ENCODE measurements around the gene ABCA12. TPM values are rescaled to one million over a fixed set of nuclear protein-coding genes. Genes with fewer than 3 reads are reported as not detected.

Gene ABCA12
- total RNA-seq, 2 donors from 2014 or later, result not detected

- Mint-ChIP-seq H3K4me1 (no peaks in the 10 kb centered on the region), H3K4me3 (no peak overlapping the region), H3K27me3 (no peaks in the 10 kb centered on the region), H3K36me3 (ENCODE audit: low read depth) (no peaks in the 10 kb centered on the region), H3K9me3 (no peaks in the 10 kb centered on the region), H3K27ac (no peak overlapping the region)
- ATAC-seq (replicated peaks), result no peak
Measured at GRCh38 chr2:215036314-215036713, 102.1 kb downstream of the ABCA12 start.

DNA sequence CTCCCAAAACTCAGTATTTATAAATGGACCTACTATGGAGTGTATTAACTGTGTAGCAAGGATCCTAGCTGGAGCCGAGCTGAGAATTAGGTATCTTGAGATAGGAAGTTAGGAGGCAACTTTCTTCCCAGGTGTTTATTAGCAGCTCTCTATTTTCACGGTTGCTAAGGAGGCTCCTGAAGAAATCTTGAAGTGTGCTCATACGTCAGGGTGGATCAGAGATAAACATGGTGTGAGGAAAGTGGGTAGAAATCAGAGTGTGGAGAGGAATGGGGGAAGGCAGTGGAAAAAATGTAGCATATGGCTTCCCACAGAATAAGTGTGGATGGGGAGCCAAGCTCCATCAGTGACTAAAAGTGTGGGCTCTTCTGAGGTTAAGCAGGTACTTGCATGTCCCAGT lies 104.3 kb downstream of the ABCA12 start:
- Mint-ChIP-seq H3K27ac (no peak overlapping the region), H3K36me3 (ENCODE audit: low read depth) (no peaks in the 10 kb centered on the region), H3K9me3 (no peaks in the 10 kb centered on the region), H3K4me3 (no peak overlapping the region), H3K27me3 (no peaks in the 10 kb centered on the region), H3K4me1 (no peaks in the 10 kb centered on the region)
- ATAC-seq (replicated peaks), result no peak

DNA sequence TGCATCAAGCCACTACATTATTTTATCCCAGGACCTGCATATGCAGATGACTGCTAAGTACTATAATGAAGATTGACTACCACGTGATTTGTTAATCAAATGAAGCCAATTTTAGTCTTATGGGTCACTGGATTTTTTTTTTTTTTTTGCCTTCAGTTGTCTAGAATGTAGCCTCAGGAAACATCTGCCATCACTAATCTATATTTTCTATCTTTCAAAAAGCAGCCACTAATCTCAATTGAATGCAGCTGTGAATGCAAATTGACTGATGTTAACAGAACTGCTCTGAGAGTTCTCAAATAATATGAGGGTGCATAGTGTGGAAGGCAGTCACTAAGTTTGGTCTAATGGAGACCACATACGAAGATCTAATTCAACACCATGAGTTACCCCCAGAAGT lies 106.3 kb downstream of the ABCA12 start:
- ATAC-seq (replicated peaks), result no peak
- no peak overlapping the region for H3K4me3 Mint-ChIP-seq

DNA sequence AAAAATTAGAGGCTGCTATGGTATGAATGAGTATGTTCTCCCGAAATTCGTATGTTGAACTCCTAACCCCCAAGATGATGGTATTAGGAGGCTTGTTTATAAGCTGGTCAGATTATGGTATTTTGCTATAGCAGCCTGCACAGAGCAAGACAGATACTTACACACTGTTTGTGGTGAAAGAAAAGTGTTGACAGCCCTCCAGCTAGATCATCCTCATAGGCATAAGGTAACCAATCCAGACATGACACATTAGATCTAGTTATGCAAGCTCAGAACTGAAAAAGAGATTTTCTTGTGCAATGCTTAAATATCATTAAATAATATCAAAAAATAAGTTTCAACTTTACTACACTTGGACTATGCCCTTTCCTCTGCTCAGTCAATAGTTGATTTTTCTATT lies 107.1 kb downstream of the ABCA12 start:
- Mint-ChIP-seq H3K27me3 (no peaks in the 10 kb centered on the region), H3K36me3 (ENCODE audit: low read depth) (no peaks in the 10 kb centered on the region), H3K4me3 (no peak overlapping the region), H3K9me3 (no peaks in the 10 kb centered on the region), H3K27ac (no peak overlapping the region), H3K4me1 (no peaks in the 10 kb centered on the region)
- no peak for ATAC-seq (replicated peaks)

More for the DNA sequence above, 106.3 kb downstream of the ABCA12 start:
- Mint-ChIP-seq H3K27ac (no peak overlapping the region), H3K9me3 (no peaks in the 10 kb centered on the region), H3K36me3 (ENCODE audit: low read depth) (no peaks in the 10 kb centered on the region), H3K27me3 (no peaks in the 10 kb centered on the region), H3K4me1 (no peaks in the 10 kb centered on the region)

GRCh38 chr2:215029936-215030335 lies 108.5 kb downstream of the ABCA12 start:
- Mint-ChIP-seq H3K4me3 (no peak overlapping the region), H3K36me3 (ENCODE audit: low read depth) (no peaks in the 10 kb centered on the region), H3K9me3 (no peaks in the 10 kb centered on the region), H3K4me1 (no peaks in the 10 kb centered on the region), H3K27me3 (no peaks in the 10 kb centered on the region), H3K27ac (no peak overlapping the region)
- no peak for ATAC-seq (replicated peaks)

- no peaks in the 10 kb centered on the region for H3K36me3 Mint-ChIP-seq (ENCODE audit: low read depth)
- no peak for ATAC-seq (replicated peaks)
- H3K27ac Mint-ChIP-seq, result no peak overlapping the region
- no peaks in the 10 kb centered on the region for H3K4me1 Mint-ChIP-seq
- H3K4me3 Mint-ChIP-seq, result no peak overlapping the region
- no peaks in the 10 kb centered on the region for H3K9me3 Mint-ChIP-seq
- H3K27me3 Mint-ChIP-seq, result no peaks in the 10 kb centered on the region
Measured at GRCh38 chr2:215028231-215028630, 110.2 kb downstream of the ABCA12 start.

- no peak for ATAC-seq (replicated peaks)
- Mint-ChIP-seq H3K27ac (no peak overlapping the region), H3K36me3 (ENCODE audit: low read depth) (no peaks in the 10 kb centered on the region), H3K27me3 (no peaks in the 10 kb centered on the region), H3K4me3 (no peak overlapping the region), H3K4me1 (no peaks in the 10 kb centered on the region), H3K9me3 (no peaks in the 10 kb centered on the region)
Measured at GRCh38 chr2:215027779-215028178, 110.6 kb downstream of the ABCA12 start.

DNA sequence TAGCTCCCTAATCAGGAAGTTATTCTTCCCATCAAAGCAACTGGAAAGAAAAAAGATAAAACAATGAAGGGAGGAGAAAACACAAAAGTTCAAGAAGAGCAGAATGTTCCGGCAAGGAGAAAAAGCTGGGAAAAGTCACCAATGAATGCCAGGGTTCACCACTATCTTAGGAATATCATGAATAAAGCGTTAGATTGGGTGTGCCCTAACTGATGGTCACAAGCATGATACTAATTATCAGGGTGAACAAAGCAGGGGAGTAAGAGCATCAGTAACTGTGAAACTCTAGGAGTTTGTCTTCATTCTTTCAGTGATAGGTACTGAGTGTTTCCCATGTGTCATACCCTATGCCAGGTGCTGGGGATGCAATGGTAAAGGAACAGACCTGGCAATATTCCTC lies 115.5 kb downstream of the ABCA12 start:
- Mint-ChIP-seq H3K4me3 (no peak overlapping the region), H3K27ac (no peak overlapping the region), H3K4me1 (no peaks in the 10 kb centered on the region), H3K9me3 (no peaks in the 10 kb centered on the region), H3K36me3 (ENCODE audit: low read depth) (no peaks in the 10 kb centered on the region), H3K27me3 (no peaks in the 10 kb centered on the region)
- no peak for ATAC-seq (replicated peaks)

DNA sequence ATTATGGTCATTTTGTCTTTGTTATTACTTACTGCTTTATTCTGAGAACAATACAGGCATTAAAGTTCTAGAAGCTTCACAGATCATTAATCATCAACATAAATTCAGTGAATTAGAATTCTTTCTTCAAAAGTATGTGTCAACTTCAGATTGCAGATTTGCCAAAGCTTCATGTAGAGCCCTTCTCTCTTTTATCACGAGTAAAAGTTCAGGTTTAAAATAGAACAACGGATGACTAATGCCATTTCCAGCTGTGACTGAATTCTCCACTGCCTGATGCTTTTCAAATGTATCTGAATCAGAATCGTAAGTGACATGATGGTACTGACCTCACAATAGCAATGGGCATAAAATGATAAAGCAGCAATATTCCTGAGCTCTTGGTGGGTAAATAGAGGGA lies 116.0 kb downstream of the ABCA12 start:
- Mint-ChIP-seq H3K4me1 (no peaks in the 10 kb centered on the region), H3K27me3 (no peaks in the 10 kb centered on the region), H3K9me3 (no peaks in the 10 kb centered on the region), H3K4me3 (no peak overlapping the region), H3K36me3 (ENCODE audit: low read depth) (no peaks in the 10 kb centered on the region), H3K27ac (no peak overlapping the region)
- no peak for ATAC-seq (replicated peaks)

- Mint-ChIP-seq H3K36me3 (ENCODE audit: low read depth) (no peaks in the 10 kb centered on the region), H3K4me3 (no peak overlapping the region), H3K9me3 (no peaks in the 10 kb centered on the region), H3K27ac (no peak overlapping the region), H3K27me3 (no peaks in the 10 kb centered on the region), H3K4me1 (no peaks in the 10 kb centered on the region)
- peak; percentile 29 for ATAC-seq (replicated peaks)
Measured at GRCh38 chr2:215020283-215020682, 118.1 kb downstream of the ABCA12 start.

GRCh38 chr2:215019521-215020145 lies 118.8 kb downstream of the ABCA12 start:
- H3K27ac Mint-ChIP-seq, result no peak overlapping the region
- ATAC-seq (replicated peaks), result no peak
- H3K9me3 Mint-ChIP-seq, result no peaks in the 10 kb centered on the region
- no peak overlapping the region for H3K4me3 Mint-ChIP-seq
- no peaks in the 10 kb centered on the region for H3K36me3 Mint-ChIP-seq (ENCODE audit: low read depth)
- no peaks in the 10 kb centered on the region for H3K27me3 Mint-ChIP-seq
- no peaks in the 10 kb centered on the region for H3K4me1 Mint-ChIP-seq

- Mint-ChIP-seq H3K4me3 (no peak overlapping the region), H3K27me3 (no peaks in the 10 kb centered on the region), H3K4me1 (no peaks in the 10 kb centered on the region), H3K9me3 (no peaks in the 10 kb centered on the region), H3K27ac (no peak overlapping the region), H3K36me3 (ENCODE audit: low read depth) (no peaks in the 10 kb centered on the region)
- ATAC-seq (replicated peaks), result no peak
Measured at GRCh38 chr2:215019085-215019484, 119.3 kb downstream of the ABCA12 start.

GRCh38 chr2:215015421-215015820 lies 123.0 kb downstream of the ABCA12 start:
- Mint-ChIP-seq H3K4me1 (no peaks in the 10 kb centered on the region), H3K27me3 (no peaks in the 10 kb centered on the region), H3K9me3 (no peaks in the 10 kb centered on the region), H3K36me3 (ENCODE audit: low read depth) (no peaks in the 10 kb centered on the region), H3K4me3 (no peak overlapping the region), H3K27ac (no peak overlapping the region)
- ATAC-seq (replicated peaks), result no peak

- no peak overlapping the region for H3K4me3 Mint-ChIP-seq
- no peaks in the 10 kb centered on the region for H3K4me1 Mint-ChIP-seq
- ATAC-seq (replicated peaks), result no peak
- no peak overlapping the region for H3K27ac Mint-ChIP-seq
- peaks cover 5% of the 10 kb centered on the region for H3K27me3 Mint-ChIP-seq
- H3K36me3 Mint-ChIP-seq (ENCODE audit: low read depth), result no peaks in the 10 kb centered on the region
- H3K9me3 Mint-ChIP-seq, result no peaks in the 10 kb centered on the region
Measured at GRCh38 chr2:215010390-215010789, 128.0 kb downstream of the ABCA12 start.

GRCh38 chr2:215003001-215003400 lies 135.4 kb downstream of the ABCA12 start:
- Mint-ChIP-seq H3K4me1 (no peaks in the 10 kb centered on the region), H3K4me3 (no peak overlapping the region), H3K27ac (no peak overlapping the region), H3K9me3 (no peaks in the 10 kb centered on the region), H3K36me3 (ENCODE audit: low read depth) (no peaks in the 10 kb centered on the region), H3K27me3 (peaks cover 12% of the 10 kb centered on the region)
- ATAC-seq (replicated peaks), result no peak

DNA sequence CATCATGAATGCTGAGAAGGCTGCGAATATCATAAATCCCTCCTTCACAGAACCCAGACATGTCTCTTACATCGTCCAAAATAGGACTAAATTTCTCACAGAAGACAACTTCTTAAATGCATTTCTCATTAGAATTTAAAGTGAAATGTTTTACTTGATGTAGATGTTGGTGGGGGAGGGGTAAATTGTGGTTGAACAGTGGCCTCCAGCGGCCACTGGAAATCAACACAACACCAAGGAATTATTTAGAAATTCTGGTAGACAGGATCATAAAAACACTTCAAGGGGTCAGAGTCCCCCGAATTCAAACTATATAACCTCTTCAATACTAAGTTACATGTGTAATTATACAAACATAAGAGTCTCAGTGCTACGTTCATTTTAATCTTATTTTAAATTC lies 135.9 kb downstream of the ABCA12 start:
- no peaks in the 10 kb centered on the region for H3K36me3 Mint-ChIP-seq (ENCODE audit: low read depth)
- H3K4me3 Mint-ChIP-seq, result no peak overlapping the region
- no peaks in the 10 kb centered on the region for H3K4me1 Mint-ChIP-seq
- peaks cover 12% of the 10 kb centered on the region for H3K27me3 Mint-ChIP-seq
- no peak overlapping the region for H3K27ac Mint-ChIP-seq
- ATAC-seq (replicated peaks), result no peak
- H3K9me3 Mint-ChIP-seq, result no peaks in the 10 kb centered on the region

Measured in activated T-helper 17 cell treated with anti-CD3 and anti-CD28 coated beads, Interleukin-2, amount 50 U/mL, for 72 hours (primary cell).